BJ (cell line): Measurements from ENCODE around the gene CPNE8. TPM values are rescaled to one million over a fixed set of nuclear protein-coding genes. Genes with fewer than 3 reads are reported as not detected.

Experiments used
- CTCF ChIA-PET: fragments of 350-600 bp; formaldehyde crosslinking; extraction: SDS; loops from one replicate; lab custom pipeline; 2021; ENCODE audit warnings: antibody characterized with exemption, inconsistent platforms; lab: Yijun Ruan, JAX
- POLR2A ChIA-PET: fragments of 300-600 bp; sonication (Branson Sonifier 250); formaldehyde crosslinking; extraction: SDS; loops from one replicate; lab custom pipeline; 2021; ENCODE audit warnings: antibody characterized with exemption; lab: Charles Lee
- DNase-seq: peaks from one replicate; pipeline ENCODE4 v3.0.0-alpha.2; 2011; ENCODE audit warnings: low read depth
- H3K27me3 ChIP-seq: 2 replicates; pipeline ENCODE4 v1.6.0; 2011; ENCODE audit warnings: low read length; ENCODE audit not compliant: control insufficient read depth, insufficient read depth
- H3K36me3 ChIP-seq: 2 replicates; pipeline ENCODE4 v1.5.1; 2011; ENCODE audit warnings: low read length; ENCODE audit not compliant: control insufficient read depth, insufficient read depth
- H3K4me3 ChIP-seq: 2 replicates; pipeline ENCODE4 v1.5.1; 2011; ENCODE audit warnings: low read depth, mild to moderate bottlenecking, control low read depth, low read length
- polyA plus RNA-seq: library from polyadenylated mRNA; depleted of rRNA; stranded (reverse); fragments of >200 nt; gene quantifications from 2 replicates; pipeline ENCODE4 v1.2.3, GENCODE V29; 2011
- TF ChIP-seq, protein P1 (sequence below): IDR thresholded peaks from 2 replicates; pipeline ENCODE4 v1.5.1; 2011; ENCODE audit warnings: low read depth, mild to moderate bottlenecking, control low read depth, inconsistent platforms, low read length, moderate library complexity; ENCODE audit not compliant: insufficient read depth

CPNE8 gene
- polyA plus RNA-seq, 1 experiment = 0.47 TPM

- ChIA-PET CTCF (no interaction called here), POLR2A (no interaction called here)
- Histone ChIP-seq H3K36me3 (no peaks in the 10 kb centered on the region), H3K27me3 (no peaks in the 10 kb centered on the region), H3K4me3 (no peak overlapping the region)
- DNase-seq = no peak
- TF ChIP-seq, protein P1, sequence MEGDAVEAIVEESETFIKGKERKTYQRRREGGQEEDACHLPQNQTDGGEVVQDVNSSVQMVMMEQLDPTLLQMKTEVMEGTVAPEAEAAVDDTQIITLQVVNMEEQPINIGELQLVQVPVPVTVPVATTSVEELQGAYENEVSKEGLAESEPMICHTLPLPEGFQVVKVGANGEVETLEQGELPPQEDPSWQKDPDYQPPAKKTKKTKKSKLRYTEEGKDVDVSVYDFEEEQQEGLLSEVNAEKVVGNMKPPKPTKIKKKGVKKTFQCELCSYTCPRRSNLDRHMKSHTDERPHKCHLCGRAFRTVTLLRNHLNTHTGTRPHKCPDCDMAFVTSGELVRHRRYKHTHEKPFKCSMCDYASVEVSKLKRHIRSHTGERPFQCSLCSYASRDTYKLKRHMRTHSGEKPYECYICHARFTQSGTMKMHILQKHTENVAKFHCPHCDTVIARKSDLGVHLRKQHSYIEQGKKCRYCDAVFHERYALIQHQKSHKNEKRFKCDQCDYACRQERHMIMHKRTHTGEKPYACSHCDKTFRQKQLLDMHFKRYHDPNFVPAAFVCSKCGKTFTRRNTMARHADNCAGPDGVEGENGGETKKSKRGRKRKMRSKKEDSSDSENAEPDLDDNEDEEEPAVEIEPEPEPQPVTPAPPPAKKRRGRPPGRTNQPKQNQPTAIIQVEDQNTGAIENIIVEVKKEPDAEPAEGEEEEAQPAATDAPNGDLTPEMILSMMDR = no peak
Observed at GRCh38 chr12:38646146-38646545, 259.2 kb downstream of the CPNE8 start.

GRCh38 chr12:38639625-38640024, 265.8 kb downstream of the CPNE8 start:
- TF ChIP-seq, protein P1 = no peak
- POLR2A ChIA-PET = no interaction called here

GRCh38 chr12:38638401-38638800, 267.0 kb downstream of the CPNE8 start:
- no peak overlapping the region for H3K4me3 ChIP-seq
- no peaks in the 10 kb centered on the region for H3K27me3 ChIP-seq
- ChIA-PET CTCF (no interaction called here), POLR2A (no interaction called here)
- no peak for DNase-seq
- TF ChIP-seq, protein P1 = no peak
- no peaks in the 10 kb centered on the region for H3K36me3 ChIP-seq

More at GRCh38 chr12:38639625-38640024, 265.8 kb downstream of the CPNE8 start:
- no peak for DNase-seq
- Histone ChIP-seq H3K36me3 (no peaks in the 10 kb centered on the region), H3K27me3 (no peaks in the 10 kb centered on the region), H3K4me3 (no peak overlapping the region)
- CTCF ChIA-PET = no interaction called here

DNA sequence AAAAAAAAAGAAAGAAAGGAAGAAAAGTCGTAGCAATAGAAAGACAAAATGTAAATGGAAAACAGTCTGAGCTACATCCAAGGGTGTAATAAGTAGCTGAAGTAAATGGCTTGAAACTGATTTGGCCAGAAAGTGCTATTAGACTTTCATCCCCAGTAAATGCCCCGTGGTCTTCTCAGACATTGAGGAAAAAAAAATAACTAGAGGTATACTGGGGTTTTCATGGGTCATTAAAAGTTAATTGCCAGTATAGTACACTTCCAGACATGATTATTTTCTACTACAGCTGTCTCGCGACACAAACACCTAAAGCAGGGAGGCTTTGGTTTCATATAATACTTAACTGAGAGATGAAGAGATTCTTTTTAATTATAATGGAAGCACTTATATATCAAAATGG, 271.9 kb downstream of the CPNE8 start:
- H3K36me3 ChIP-seq = no peaks in the 10 kb centered on the region
- no peak for DNase-seq
- no peak overlapping the region for H3K4me3 ChIP-seq
- ChIA-PET CTCF (no interaction called here), POLR2A (no interaction called here)
- TF ChIP-seq, protein P1 = no peak
- no peaks in the 10 kb centered on the region for H3K27me3 ChIP-seq

DNA sequence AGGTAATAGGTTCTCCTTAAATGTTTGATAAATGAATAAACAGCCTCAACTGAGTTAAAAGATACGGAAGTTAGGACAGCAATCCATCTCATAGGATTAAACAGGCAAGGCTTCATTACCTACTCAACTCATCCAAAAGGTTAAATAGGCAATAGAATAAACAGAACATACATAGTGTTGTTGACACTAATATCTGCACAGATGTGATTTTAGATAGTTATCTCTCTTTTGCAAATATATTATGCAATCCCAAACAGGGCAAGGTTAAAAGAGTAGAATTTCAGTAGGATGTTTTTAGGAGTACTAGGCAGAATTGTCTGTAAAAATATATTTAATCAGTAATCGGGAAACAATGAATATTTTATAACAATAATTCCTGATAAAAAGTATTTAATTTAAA, 276.3 kb downstream of the CPNE8 start:
- Histone ChIP-seq H3K27me3 (no peaks in the 10 kb centered on the region), H3K36me3 (no peaks in the 10 kb centered on the region), H3K4me3 (no peak overlapping the region)
- TF ChIP-seq, protein P1 = no peak
- ChIA-PET POLR2A (no interaction called here), CTCF (no interaction called here)
- DNase-seq = no peak
